Measurements from ENCODE around the gene KRTAP5-9. TPM values are rescaled to one million over a fixed set of nuclear protein-coding genes. Genes with fewer than 3 reads are reported as not detected.

Gene KRTAP5-9
- total RNA-seq: 0.16 TPM in 1 of 2 replicates, not detected in the other

GRCh38 chr11:71548120-71548519, at the start of gene KRTAP5-9:
Gene KRTAP5-9 (plus strand): TSS chr11:71548420. CDS start chr11:71548658, 238 bp downstream.

GRCh38 chr11:71526796-71527575, 21.2 kb upstream of the KRTAP5-9 start, which contains the start of gene KRTAP5-7:
Gene KRTAP5-7 (plus strand): TSS chr11:71527267. CDS start chr11:71527301, 34 bp downstream.

GRCh38 chr11:71537977-71538665, 10.1 kb upstream of the KRTAP5-9 start, which contains the start of gene KRTAP5-8:
Gene KRTAP5-8 (plus strand): TSS chr11:71538025. CDS start chr11:71538056, 31 bp downstream.

GRCh38 chr11:71565263-71565662, 17.0 kb downstream of the KRTAP5-9 start, which contains the start of gene KRTAP5-10:
Gene KRTAP5-10 (plus strand): TSS chr11:71565563. CDS start chr11:71565588, 25 bp downstream.

GRCh38 chr11:71582309-71582895, 34.2 kb downstream of the KRTAP5-9 start, which contains the start of gene KRTAP5-11:
Gene KRTAP5-11 (minus strand): TSS chr11:71582875. CDS start chr11:71582837, 38 bp downstream.

Small RNA genes lying within 50 kb of the gene (small RNA-seq; reads per million reads assigned to genes)
- gene AP000867.1 (not detected), gene KRTAP5-14P (not detected)

Other genes with a start within 250 kb of the KRTAP5-9 start
- 55.3 and 74.2 TPM in 2 replicates for gene DHCR7, start 100.0 kb upstream of the KRTAP5-9 start, total RNA-seq
- 63.1 and 78.5 TPM in 2 replicates for gene NADSYN1, start 95.2 kb upstream of the KRTAP5-9 start, total RNA-seq
- gene KRTAP5-7, start 21.2 kb upstream of the KRTAP5-9 start, total RNA-seq: 0.61 and 0.65 TPM in 2 replicates
- not detected in 2 replicates for gene KRTAP5-8, start 10.4 kb upstream of the KRTAP5-9 start, total RNA-seq
- not detected in 2 replicates for gene KRTAP5-10, start 17.1 kb downstream of the KRTAP5-9 start, total RNA-seq
- gene KRTAP5-11, start 34.5 kb downstream of the KRTAP5-9 start, total RNA-seq: not detected in 2 replicates